HepG2 (cell line): ENCODE data around the gene LHX3. TPM values are rescaled to one million over a fixed set of nuclear protein-coding genes. Genes with fewer than 3 reads are reported as not detected.

Source experiments
- ATAC-seq: fragments of 200-7000 bp; cut with Tn5 transposase; 3 replicates; pipeline ENCODE4 v1.9.1; 2020; ENCODE audit warnings: mild to moderate bottlenecking, moderate library complexity
- BruUV-seq: library from RNA; stranded (reverse); fragments of 400-500 nt; replicated peaks from 2 replicates; lab custom pipeline; 2021; lab: Mats Ljungman, UMichigan
- CTCF ChIA-PET: fragments of 300-600 bp; formaldehyde crosslinking; extraction: SDS; loops from one replicate; lab custom pipeline; 2021; ENCODE audit warnings: low total read pairs, inconsistent platforms, low intra/inter-chr PET ratio; lab: Yijun Ruan, JAX
- POLR2A ChIA-PET: fragments of 350-600 bp; sonication (Branson Sonifier 250); formaldehyde crosslinking; loops from one replicate; lab custom pipeline; 2020; ENCODE audit warnings: antibody characterized with exemption, inconsistent platforms; lab: Yijun Ruan, JAX
- DNase-seq: peaks from one replicate; pipeline ENCODE4 v3.0.0-alpha.2; 2015; ENCODE audit warnings: low spot score
- FAIRE-seq: peaks from 3 replicates; lab custom pipeline; 2011; peaks lifted over from hg19 to GRCh38; lab: Jason Lieb, UNC
- H2AFZ ChIP-seq: one replicate; pipeline ENCODE4 v1.6.1; 2011; ENCODE audit warnings: low read length, inconsistent platforms
- H3K27ac ChIP-seq: fragments of 300-600 bp; 3 replicates; pipeline ENCODE4 v1.8.0; 2011; ENCODE audit warnings: mixed run types, mild to moderate bottlenecking, mixed read lengths, low read length, inconsistent platforms; ENCODE audit not compliant: insufficient read depth; ENCODE audit errors: extremely low read length
- H3K27me3 ChIP-seq, 2 experiments: fragments of 200-600 bp in 1 of 2; 2 replicates in 1 of 2; 3 replicates in 1 of 2; pipeline versions ENCODE4 v1.6.0 to v1.8.0; 2011; ENCODE audit warnings: low read length in 2 of 2, mild to moderate bottlenecking in 2 of 2, moderate library complexity in 2 of 2, inconsistent platforms in 1 of 2; ENCODE audit not compliant: insufficient read depth in 2 of 2, control insufficient read depth in 1 of 2
- H3K36me3 ChIP-seq, 2 experiments: fragments of 200-600 bp in 1 of 2; replicated peaks in 1 of 2; 2 replicates in 1 of 2; 3 replicates in 1 of 2; pipeline versions ENCODE4 v1.5.1 to v1.8.0; 2011; ENCODE audit warnings: low read length in 2 of 2, inconsistent platforms in 1 of 2; ENCODE audit not compliant: insufficient read depth in 2 of 2, control insufficient read depth in 1 of 2
- H3K4me1 ChIP-seq: 2 replicates; pipeline ENCODE4 v1.5.1; 2012; ENCODE audit warnings: low read length, inconsistent platforms; ENCODE audit not compliant: insufficient read depth
- H3K4me2 ChIP-seq: 2 replicates; pipeline ENCODE4 v1.6.0; 2011; ENCODE audit warnings: low read depth, low read length, inconsistent platforms
- H3K4me3 ChIP-seq, 3 experiments: fragments of 200-600 bp in 1 of 3; sonication (generic), shearing (Covaris generic) in 1 of 3; replicated peaks in 1 of 3; 2 replicates each; pipeline ENCODE4 v1.5.1; 2011 to 2016; ENCODE audit warnings: low read length in 3 of 3, inconsistent platforms in 2 of 3, low read depth in 2 of 3, mild to moderate bottlenecking in 2 of 3, control low read depth in 1 of 3, mixed read lengths in 1 of 3; ENCODE audit not compliant: insufficient read depth in 1 of 3
- H3K79me2 ChIP-seq: one replicate; pipeline ENCODE4 v1.6.1; 2011; ENCODE audit warnings: low read length, inconsistent platforms; ENCODE audit not compliant: insufficient read depth
- H3K9ac ChIP-seq: 2 replicates; pipeline ENCODE4 v1.6.0; 2011; ENCODE audit warnings: mild to moderate bottlenecking, low read depth, low read length, inconsistent platforms; ENCODE audit not compliant: insufficient read depth
- H3K9me3 ChIP-seq: 2 replicates; pipeline ENCODE4 v1.5.1; 2012; ENCODE audit warnings: mild to moderate bottlenecking, low read length
- H4K20me1 ChIP-seq: 2 replicates; pipeline ENCODE4 v1.6.0; 2011; ENCODE audit warnings: inconsistent platforms, mild to moderate bottlenecking, low read length, moderate library complexity; ENCODE audit not compliant: insufficient read depth
- ELF4 ChIP-seq: sonication (generic); formaldehyde crosslinking; IDR thresholded peaks from 2 replicates; pipeline ENCODE4 v1.5.0; 2020; ENCODE audit warnings: missing genetic modification reagents, mild to moderate bottlenecking, moderate library complexity, borderline replicate concordance
- ETV5 ChIP-seq: IDR thresholded peaks from 2 replicates; pipeline ENCODE4 v1.6.1; 2018; ENCODE audit warnings: missing biosample characterization, missing genetic modification reagents, inconsistent platforms, borderline replicate concordance
- GTF2F1 ChIP-seq: fragments of 150-350 bp; IDR thresholded peaks from 2 replicates; pipeline ENCODE4 v1.6.1; 2014; ENCODE audit warnings: low read length
- HBP1 ChIP-seq: IDR thresholded peaks from 2 replicates; pipeline ENCODE4 v1.6.1; 2016; ENCODE audit warnings: low read depth, control low read depth
- HNF4A ChIP-seq: sonication (generic); formaldehyde crosslinking; IDR thresholded peaks from 2 replicates; pipeline ENCODE4 v1.4.0; 2020; ENCODE audit warnings: missing genetic modification reagents
- HOXA5 ChIP-seq: sonication (generic); formaldehyde crosslinking; IDR thresholded peaks from 2 replicates; pipeline ENCODE4 v1.4.0; 2020; ENCODE audit warnings: missing genetic modification reagents
- LCORL ChIP-seq, 2 experiments: fragments of 450-650 bp in 1 of 2; sonication (generic) in 1 of 2; formaldehyde crosslinking in 1 of 2; IDR thresholded peaks; 2 replicates each; pipeline versions ENCODE4 v1.5.0 to v1.6.1; 2017 to 2020; ENCODE audit warnings: antibody characterized with exemption in 1 of 2, missing genetic modification reagents in 1 of 2
- MAFF ChIP-seq: IDR thresholded peaks from 2 replicates; pipeline ENCODE4 v1.6.1; 2011; ENCODE audit warnings: low read depth, low read length, improper control_type of control experiment
- RBM22 ChIP-seq: fragments of 200-400 bp; formaldehyde crosslinking; optimal IDR thresholded peaks from 2 replicates; pipeline ENCODE3; 2017; ENCODE audit warnings: mild to moderate bottlenecking, low read length, moderate library complexity
- STAT6 ChIP-seq: sonication (generic); formaldehyde crosslinking; IDR thresholded peaks from 2 replicates; pipeline ENCODE4 v1.4.0; 2020; ENCODE audit warnings: missing genetic modification reagents, mild to moderate bottlenecking, borderline replicate concordance
- SUZ12 ChIP-seq: fragments of 150-350 bp; IDR thresholded peaks from 2 replicates; pipeline ENCODE4 v1.6.1; 2014; ENCODE audit warnings: low read depth, low read length
- TBP ChIP-seq: sonication (generic); formaldehyde crosslinking; IDR thresholded peaks from 2 replicates; pipeline ENCODE4 v1.5.0; 2020; ENCODE audit warnings: missing genetic modification reagents
- ZNF30 ChIP-seq: sonication (generic); formaldehyde crosslinking; IDR thresholded peaks from 2 replicates; pipeline ENCODE4 v1.5.0; 2020; ENCODE audit warnings: mild to moderate bottlenecking, missing genetic modification reagents
- ZNF576 ChIP-seq: sonication (generic); formaldehyde crosslinking; IDR thresholded peaks from 2 replicates; pipeline ENCODE4 v1.4.0; 2020; ENCODE audit warnings: mild to moderate bottlenecking, missing genetic modification reagents
- ZNF773 ChIP-seq: sonication (generic); formaldehyde crosslinking; IDR thresholded peaks from 2 replicates; pipeline ENCODE4 v1.4.0; 2020; ENCODE audit warnings: missing genetic modification reagents, borderline replicate concordance
- whole genome bisulfite sequencing: methylation state at CpG from one replicate; pipeline ENCODE4 v1.1.6; 2017; ENCODE audit warnings: low lambda C conversion rate; 5-methylcytosine and 5-hydroxymethylcytosine counted together
- in situ Hi-C: cut with HindIII; loops from 2 replicates; pipeline ENCODE4 v1.10.0; 2017; ENCODE audit warnings: low pct_unique_long_range_greater_than_20kb; ENCODE audit not compliant: extremely low pct_ligation_motif_present
- intact Hi-C: fragments of 100-400 bp; cut with micrococcal nuclease; formaldehyde crosslinking; loops from one replicate; pipeline ENCODE4 v1.10.0; 2022; ENCODE audit not compliant: unreplicated experiment
- polyA plus RNA-seq, 8 experiments: library from polyadenylated mRNA; depleted of rRNA in 3 of 8; stranded (reverse) in 7 of 8; unstranded in 1 of 8; fragments of >200 nt; fragmentation: Illumina TruSeq in 4 of 8; extraction: Trizol in 4 of 8; gene quantifications; 2 replicates each; pipeline versions ENCODE4 v1.2.1 to v1.2.3, GENCODE V29; 2011 to 2016; ENCODE audit warnings: low read depth in 4 of 8, missing spikeins in 1 of 8, mixed read lengths in 1 of 8; ENCODE audit not compliant: insufficient read depth in 1 of 8
- total RNA-seq, 5 experiments: library from RNA; depleted of rRNA; stranded (reverse); fragments of >200 nt; fragmentation: Illumina TruSeq; extraction: Trizol; gene quantifications; 2 replicates each; pipeline ENCODE4 v1.2.3, GENCODE V29; 2016; ENCODE audit warnings: low read depth in 1 of 5

Gene LHX3
- total and polyA plus RNA-seq, 2 of the 13 experiments (the other 11 are each of a cell fraction or from before 2014, with no cell fraction given) = not detected

GRCh38 chr9:136234597-136234996, 29.7 kb upstream of the LHX3 start:
- peaks cover 9% of the 10 kb centered on the region for H3K4me1 ChIP-seq
- peaks cover 57% of the 10 kb centered on the region for H3K79me2 ChIP-seq
- no peak for DNase-seq
- H3K27me3 ChIP-seq = no peaks in the 10 kb centered on the region
- no peak overlapping the region for H3K4me3 ChIP-seq
- no peak overlapping the region for H3K27ac ChIP-seq
- CTCF ChIA-PET = no interaction called here
- POLR2A ChIA-PET = no interaction called here
- peak; percentile 32; the same call in 2 of the 3 replicates for ATAC-seq
- no TSS peak for BruUV-seq
- no peaks in the 10 kb centered on the region for H3K9me3 ChIP-seq
- no peak overlapping the region for H3K9ac ChIP-seq
- H3K36me3 ChIP-seq = peaks cover 22 to 55% of the 10 kb centered on the region in 2 experiments; a peak in 4 of 5 replicates
- no peak for TF ChIP-seq MAFF
- no peak for TF ChIP-seq HOXA5 (CRISPR knock-in tag)
- TF ChIP-seq ZNF30 (CRISPR knock-in tag) = no peak
- TF ChIP-seq HBP1 (CRISPR knock-in tag) = no peak
- TF ChIP-seq ZNF576 (CRISPR knock-in tag) = no peak
- TF ChIP-seq LCORL (IDR thresholded peaks at IDR 0.05) = no peak
- TF ChIP-seq LCORL (CRISPR knock-in tag; IDR thresholded peaks at IDR 0.05) = no peak
- no peak for TF ChIP-seq ZNF773
- TF ChIP-seq ETV5 (CRISPR knock-in tag) = no peak
- TF ChIP-seq SUZ12 = no peak
- no peak for TF ChIP-seq GTF2F1
- TF ChIP-seq ELF4 (CRISPR knock-in tag) = no peak
- TF ChIP-seq RBM22 = no peak
- TF ChIP-seq HNF4A = no peak
- no peak for TF ChIP-seq TBP
- no peak for TF ChIP-seq STAT6 (CRISPR knock-in tag)
- no peak overlapping the region for H3K4me2 ChIP-seq
- in situ Hi-C loops = no loop called here
- WGBS = 96% methylated on average over 20 of the region's 21 CpGs
- no peak overlapping the region for H2AFZ ChIP-seq
- peaks cover 61% of the 10 kb centered on the region; the same call in 1 of the 2 replicates for H4K20me1 ChIP-seq
- intact Hi-C loops = no loop called here
- FAIRE-seq = no peak
